Measurements from ENCODE around the gene SYNDIG1.

SYNDIG1 gene

GRCh38 chr20:24643731-24644626, 174.6 kb downstream of the SYNDIG1 start:
- DNase-seq: no peak

DNA sequence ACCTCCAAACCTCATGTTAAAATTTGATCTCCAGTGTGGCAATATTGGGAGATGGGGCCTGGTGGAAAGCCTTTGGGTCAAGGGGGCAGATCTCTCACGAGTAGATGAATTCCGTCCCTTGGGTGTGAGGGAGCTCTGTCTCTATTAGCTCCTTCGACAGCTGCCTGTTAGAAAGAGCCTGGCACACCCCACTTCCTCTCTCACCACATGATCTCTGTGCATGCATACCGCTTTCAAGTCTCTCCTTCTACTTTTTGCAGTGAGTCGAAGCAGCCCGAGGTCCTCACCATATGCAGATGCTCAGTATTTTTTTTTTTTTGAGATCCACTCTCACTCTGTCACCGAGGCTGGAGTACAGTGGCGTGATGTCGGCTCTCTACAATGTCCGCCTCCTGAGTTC, 176.9 kb downstream of the SYNDIG1 start:
- no peak for DNase-seq

DNA sequence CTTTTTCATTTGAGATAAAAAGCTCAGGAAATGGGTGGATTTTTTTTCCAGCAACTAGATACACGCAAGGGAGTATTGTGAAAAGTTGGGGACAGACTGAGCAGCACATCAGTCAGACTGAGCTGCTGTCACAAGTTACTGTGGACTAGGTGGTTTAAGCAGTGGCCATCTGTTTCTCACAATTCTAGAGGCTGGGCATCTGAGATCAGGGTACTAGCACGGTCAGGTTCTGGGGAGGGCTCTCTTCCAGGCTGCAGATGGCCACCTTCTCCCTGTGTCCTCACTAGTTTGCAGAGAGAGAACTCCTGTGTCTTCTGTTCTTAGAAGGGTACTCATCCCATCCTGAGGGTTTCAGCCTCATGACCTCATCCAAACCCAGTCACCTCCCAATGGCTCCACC, 178.3 kb downstream of the SYNDIG1 start:
- DNase-seq: no peak

GRCh38 chr20:24648481-24648880, 179.1 kb downstream of the SYNDIG1 start:
- DNase-seq: no peak

DNA sequence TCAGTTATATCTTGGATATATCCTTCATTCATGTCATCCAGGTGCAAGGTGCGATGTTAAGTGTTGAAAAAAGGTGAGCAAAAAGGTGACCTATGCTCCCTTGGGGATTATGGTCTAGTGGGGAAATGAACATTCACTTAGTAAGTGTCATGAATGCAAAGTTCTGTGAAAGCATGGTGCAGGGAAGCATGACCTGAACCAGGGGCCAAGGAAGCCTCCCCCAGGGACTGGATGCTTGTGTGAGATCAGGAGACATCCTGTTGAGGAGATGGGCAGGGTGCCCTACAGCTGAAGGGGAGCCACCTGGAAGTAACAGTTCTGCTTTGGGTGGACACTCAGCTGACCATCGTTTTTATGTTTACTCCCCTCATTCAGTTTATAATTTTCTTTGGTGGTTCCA, 179.5 kb downstream of the SYNDIG1 start:
- DNase-seq: no peak

DNA sequence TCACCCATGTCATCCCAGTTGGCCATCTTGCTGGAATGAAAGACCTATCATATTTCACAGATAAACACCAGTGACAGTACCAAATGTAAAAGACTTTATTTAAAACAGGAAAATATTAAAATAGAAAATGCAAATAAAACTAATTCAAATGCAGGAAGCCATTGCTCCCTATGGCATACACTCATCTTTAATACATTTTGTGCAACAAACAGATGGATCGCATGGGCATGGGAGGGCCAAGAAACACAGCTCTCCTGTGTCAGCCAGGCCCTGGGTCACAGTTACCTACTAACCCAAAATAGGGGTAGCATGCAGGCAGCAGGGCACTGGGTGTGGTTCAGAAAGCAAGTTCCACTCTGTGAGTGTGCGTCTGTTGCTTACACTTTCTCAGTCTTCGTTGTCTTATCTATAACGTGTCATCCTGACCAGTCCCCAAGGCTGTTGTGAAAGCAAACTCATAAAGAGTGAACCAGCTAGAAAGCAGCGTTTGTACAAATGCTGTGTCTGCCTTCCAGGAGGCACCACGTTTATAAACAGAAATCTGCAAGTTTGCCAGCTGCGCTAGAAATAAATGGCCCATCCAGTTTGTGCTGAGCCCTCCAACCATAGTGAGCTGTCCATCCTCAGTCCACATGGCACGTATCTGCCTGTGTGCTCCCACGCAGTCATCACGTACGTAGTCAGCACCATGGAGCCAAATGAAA, 180.5 kb downstream of the SYNDIG1 start:
- no peak for DNase-seq

DNA sequence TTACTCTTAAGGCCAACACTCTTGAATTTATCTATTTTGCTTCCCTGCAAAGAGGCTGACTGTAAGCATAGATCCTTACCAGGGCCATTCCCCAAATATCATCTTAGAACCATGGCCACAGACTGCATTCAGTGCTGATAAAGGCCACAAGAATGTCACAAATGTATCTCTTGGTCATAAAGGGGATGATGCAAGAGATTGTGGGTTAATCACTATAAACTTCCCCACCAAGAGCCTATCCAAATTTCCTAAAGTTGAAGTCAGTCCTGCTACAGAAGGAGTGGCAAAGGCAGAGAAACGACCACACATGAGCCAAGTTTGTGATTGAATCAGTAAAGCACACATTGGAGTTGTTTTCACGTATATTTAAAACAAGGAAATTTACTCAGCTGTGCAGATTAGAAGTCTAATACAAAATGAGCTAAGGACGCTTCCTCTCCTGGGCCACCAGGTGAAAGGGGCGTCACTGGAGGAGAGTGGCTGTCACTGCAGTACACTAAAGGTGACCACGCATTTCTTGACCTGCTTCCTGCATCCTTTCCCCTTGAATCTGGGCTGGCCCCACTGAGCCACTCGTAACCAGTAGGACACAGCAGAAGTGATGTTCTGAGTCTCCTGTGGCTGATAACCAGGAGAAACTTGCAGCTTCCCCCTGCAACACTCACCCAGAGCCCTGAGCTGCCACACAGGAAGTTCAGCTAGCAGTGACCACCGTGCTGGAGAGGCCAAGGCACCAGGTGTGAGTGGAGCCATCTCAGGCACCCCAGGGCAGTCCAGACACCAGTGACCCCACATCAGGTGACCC, 181.9 kb downstream of the SYNDIG1 start:
- no peak for DNase-seq

DNA sequence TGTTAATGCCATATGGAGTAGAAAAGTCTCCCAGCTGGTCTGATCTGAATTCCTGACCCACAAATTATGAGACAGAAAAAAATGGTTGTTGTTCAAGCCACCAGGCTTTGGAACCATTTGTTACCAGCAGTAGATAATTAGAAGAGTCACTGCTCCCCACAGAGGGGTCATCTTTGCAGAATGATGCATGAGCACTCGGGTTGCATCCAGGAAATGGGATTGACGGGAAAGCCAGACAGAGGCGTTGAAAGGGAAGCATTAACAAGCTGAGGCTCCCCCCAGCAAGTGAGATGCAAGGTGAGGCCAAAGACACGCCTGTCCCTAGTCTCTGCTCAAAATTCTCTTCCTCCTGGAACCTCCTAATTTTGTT, 182.5 kb downstream of the SYNDIG1 start:
- DNase-seq: no peak

DNA sequence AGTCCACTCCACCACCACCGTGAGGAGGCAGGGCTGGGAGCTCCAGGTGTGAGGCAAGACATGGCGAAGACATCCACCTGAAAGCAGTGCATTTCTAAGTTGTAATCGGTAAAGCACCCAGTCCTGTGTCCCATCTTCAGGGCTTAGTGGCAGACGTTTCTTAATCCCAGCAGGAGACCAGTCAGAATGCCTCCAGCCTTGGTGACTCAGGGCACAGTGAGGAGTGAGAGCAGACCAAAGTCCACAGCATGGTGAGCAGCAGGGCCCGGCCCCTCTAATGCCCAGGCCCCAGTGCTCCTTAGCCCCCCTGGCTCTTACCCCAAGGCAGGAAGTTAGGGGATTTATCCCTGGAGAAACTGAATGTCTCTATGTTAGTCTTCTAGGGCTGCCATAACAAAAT, 183.9 kb downstream of the SYNDIG1 start:
- DNase-seq: no peak

DNA sequence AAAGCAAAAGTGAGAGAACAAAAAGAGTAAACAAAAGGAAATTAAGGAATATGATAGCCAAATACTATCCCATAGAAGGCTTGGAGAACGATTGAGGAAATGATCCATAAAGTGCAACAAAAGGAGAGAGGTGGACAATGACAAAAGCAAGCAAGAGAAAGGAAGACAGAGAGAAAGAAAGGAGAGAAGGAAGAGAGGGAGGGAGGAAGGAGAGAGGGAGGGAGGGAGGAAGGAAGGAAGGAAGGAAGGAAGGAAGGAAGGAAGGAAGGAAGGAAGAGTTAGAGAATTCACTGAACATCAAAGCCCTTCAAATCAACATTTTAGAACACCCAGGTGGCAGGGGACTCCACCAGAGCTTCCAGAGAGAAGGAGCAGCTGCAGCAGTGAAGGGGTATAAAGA, 185.0 kb downstream of the SYNDIG1 start:
- DNase-seq: no peak

DNA sequence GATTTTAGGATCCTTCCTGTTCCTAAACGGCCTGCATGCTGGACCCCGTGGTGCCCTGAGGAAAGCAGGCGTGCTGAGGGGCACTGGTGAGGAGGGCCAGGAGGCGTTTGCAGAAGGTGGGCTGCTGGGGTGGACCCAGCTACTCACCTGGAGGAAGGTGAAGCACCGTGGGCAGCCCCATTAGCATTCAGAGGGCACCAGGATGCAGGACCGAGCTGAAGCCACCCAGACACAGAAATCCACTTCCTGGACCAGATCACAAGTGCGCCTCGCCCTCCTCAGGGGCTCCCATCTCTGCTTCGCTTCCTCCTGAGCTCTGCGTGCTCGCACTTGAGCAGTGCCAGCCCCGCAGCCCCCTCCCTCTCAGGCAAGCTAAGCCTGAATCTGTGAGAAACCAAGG, 187.0 kb downstream of the SYNDIG1 start:
- no peak for DNase-seq

DNA sequence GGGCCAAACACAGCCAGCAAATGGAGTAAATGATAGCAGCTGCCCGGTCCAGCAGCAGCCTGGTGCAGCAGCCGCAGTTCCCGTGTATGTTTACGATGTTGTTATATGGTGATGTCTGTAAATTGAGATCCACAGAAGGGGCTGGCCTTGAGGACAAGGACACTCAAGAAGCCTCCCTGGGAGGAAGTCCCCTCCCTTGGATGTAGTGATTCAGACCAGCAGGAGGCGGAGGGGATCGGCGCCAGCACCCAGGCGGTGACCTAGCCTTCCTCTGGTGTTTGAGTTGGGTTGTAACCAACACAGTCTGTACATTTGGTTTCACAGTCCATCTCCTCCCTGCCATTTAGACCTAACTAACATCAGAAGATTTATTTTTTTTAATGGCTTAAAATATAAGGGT, 187.8 kb downstream of the SYNDIG1 start:
- no peak for DNase-seq

DNA sequence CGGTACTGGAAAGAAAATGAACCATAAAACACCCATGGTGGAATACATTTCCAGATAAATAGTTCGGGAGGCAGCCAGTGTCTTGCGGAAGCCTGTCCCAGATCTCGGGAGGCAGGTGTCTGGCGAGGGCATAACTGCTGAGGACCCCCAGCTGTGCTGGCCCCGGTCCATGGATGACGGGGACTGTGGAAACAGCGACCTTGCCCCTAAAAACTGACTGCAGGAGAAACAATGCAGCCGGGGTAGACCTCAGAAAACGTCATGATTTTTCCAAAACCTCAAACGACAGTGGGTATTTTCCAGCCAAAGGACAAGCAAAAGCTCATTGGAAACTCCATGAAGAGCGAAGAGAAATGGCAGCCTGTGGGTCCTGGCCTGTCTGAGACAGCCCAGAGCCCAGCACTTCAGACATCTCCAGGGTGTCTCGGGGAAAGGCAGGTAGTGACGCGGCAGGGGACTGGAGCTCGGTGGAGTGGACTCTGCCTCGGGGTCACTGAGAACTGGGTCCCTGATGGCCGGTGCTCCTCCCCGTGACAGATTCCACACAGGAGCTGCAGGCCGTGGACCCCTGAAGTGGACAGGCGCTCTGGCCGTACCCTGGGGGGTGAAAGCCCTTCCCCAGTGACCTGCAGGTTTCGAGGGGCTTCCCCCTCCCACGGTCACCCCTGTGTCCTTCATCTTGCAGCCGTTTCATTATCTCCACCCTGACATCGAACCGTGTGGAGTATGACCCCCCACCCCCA, 188.6 kb downstream of the SYNDIG1 start:
- no peak for DNase-seq

GRCh38 chr20:24658920-24659660, 189.7 kb downstream of the SYNDIG1 start:
- no peak for DNase-seq

DNA sequence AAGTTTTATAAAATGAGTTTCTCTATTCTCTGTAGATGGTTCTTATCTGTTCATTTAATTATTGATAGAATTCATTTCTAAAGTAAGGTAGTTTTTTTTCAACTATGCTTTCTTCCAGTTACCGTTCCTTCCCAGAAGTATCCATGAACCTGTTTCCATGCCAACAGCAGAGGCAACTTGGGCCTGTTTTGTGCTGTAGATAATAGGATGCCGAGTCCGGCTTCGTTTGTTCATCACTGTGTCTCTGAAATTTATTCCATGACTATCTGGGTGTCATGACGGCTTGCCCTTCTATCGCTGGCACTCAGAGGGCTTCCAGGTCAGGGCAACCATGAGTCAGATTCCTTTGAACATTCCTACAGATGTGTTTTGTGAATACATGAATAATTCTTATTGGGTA, 190.4 kb downstream of the SYNDIG1 start:
- no peak for DNase-seq

- no peak for DNase-seq
These were observed 191.2 kb downstream of the SYNDIG1 start for GRCh38 chr20:24660651-24661050.

DNA sequence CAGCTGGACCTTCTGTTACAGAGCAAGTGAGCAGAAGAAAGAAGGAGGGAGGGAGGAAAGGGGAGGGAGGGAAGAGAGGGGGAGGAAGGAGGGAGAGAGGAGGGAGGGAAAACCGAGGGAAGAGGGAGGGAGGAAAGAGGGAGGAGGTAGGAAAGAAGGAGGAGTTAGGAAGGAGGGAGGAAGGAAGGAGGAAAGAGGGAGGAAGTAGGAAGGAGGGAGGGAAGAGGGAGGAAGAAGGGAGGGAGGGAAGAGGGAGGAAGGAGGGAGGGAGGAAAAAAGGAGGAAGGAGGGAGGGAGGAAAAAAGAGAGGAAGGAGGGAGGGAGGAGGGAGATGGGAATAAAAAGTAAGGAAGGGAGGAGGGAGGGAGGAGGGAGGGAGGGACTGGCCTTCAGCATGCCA, 191.8 kb downstream of the SYNDIG1 start:
- DNase-seq: no peak

DNA sequence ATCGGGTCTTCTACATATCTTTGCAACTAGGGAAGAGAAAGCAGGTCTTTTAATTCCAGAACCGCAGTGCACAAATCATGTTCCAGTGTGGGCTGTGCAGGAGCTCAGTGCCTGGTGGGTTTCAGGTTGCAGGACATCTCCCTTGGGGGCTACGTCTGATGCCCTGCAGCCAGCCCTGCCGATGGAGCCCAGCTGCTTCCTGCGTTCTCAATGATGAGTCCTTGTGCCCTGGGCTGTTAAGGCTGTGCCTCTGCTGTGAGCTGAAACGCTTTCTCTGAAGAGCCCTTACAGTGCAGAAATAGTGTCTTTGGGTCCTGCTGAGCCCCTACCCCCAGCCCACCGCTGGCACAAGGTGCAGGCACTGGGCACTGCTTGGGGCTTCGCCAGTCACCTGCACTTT, 192.9 kb downstream of the SYNDIG1 start:
- DNase-seq: no peak

GRCh38 chr20:24662752-24663365, 193.4 kb downstream of the SYNDIG1 start:
- DNase-seq: no peak

GRCh38 chr20:24663496-24663895, 194.1 kb downstream of the SYNDIG1 start:
- no peak for DNase-seq

DNA sequence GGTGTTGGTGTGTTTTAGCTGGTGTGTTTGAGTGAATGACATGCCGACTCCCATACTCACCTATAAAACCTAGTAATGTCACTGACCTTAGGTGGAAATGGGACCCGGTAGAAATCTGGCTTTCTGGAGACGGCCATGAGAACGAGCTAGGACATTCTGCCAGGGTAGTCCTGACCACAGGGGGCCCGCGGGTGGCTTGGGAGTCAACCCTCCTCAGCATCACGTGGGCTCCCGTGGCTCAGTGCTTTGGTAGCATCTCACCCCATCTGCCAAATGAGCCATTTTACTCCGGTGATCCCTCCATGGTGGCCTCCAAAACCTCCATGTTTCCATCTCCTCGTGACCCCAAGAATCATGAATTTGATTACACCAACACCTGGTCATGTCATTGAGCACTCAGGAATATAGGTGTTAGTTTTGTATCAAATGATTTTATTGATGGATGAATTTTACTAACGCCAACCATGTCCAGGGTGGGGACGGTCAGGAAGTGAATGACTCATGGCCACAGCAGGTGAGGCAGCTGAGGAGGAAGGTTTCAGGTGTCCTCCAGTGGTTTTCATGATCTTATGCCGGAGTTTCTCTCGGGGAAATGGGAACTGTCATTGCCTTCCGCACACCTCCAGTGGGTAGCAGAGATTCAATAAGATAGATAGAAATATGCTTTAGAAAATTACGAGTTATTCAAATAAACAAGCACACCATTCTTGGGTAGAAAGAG, 195.0 kb downstream of the SYNDIG1 start:
- DNase-seq: no peak
